Fibroblast of skin of abdomen (primary cell): ENCODE data around the gene TPPP.
"Not testable (repeated sequence)": the region's sequence is repeated elsewhere in the genome, so short reads cannot be mapped to it uniquely, and the experiment has no call there.

Experiments used
- DNase-seq: peaks from one replicate; pipeline ENCODE4 v3.0.0-alpha.2; 2013

Gene TPPP

DNA sequence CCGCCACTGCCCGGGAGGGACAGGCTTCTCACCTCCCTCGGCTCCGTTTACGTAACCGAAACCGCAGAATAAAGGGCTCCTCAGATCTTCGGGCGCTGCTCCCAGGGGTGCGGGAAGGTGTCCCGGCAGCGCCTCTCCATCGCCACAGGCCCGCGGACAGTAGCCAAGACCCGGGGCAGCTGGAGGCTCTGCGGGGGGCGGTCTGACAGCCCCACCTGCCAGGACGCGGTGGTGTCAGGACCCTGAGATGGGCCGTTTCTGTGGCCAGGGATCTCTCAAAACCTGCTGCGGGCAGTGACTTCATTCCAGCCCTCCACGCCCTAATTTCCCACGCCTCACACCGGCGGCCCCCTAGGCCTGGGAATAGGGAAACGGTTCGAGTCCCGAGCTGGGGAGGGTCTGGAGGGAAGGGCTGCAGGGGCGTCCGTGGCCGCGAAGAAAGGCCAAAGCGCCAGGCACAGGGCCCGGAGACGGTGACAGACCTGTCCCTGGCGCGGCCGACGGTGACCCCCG lies 567 bp downstream of the TPPP start:
- DNase-seq = not testable (repeated sequence)

DNA sequence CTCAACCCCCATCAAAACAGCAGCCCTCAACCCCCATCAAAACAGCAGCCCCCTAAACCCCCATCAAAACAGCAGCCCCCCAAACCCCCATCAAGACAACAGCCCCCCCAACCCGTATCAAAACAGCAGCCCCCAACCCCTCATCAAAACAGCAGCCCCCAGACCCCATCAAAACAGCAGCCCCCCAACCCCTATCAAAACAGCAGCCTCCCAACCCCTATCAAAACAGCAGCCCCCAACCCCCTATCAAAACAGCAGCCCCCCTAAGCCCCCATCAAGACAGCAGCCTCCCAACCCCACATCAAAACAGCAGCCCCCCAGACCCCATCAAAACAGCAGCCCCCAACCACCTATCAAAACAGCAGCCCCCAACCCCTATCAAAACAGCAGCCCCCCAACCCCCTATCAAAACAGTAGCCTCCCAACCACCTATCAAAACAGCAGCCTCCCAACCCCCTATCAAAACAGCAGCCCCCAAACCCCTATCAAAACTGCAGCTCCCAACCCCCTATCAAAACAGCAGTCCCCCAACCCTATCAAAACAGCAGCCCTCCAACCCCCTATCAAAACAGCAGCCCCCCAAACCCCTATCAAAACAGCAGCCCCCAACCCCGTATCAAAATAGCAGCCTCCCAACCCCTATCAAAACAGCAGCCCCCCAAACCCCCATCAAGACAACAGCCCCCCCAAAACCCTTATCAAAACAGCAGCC lies 1.2 kb downstream of the TPPP start:
- no peak for DNase-seq

DNA sequence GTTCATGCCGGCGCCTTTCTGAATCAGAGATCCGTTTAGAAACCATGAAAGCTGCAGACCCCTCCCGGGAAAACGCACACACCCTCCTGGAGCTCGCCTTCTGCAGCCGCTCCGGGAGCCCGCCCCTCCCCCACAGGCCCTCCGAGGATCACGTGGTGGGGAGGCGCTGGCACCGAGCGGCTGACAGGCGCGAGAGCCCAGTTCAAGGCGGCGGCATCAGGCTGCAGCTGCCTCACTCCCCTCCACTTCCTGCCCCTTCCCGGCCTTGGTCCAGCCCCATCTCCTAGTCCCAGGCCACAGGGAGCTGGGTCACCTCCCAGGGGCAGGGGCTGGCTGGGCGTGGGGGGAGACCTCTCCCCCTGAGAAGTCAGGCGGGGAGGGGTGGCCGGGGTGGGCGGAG lies 2.1 kb downstream of the TPPP start:
- not testable (repeated sequence) for DNase-seq

- DNase-seq = not testable (repeated sequence)
These were observed 2.9 kb downstream of the TPPP start for GRCh38 chr5:690293-690692.

DNA sequence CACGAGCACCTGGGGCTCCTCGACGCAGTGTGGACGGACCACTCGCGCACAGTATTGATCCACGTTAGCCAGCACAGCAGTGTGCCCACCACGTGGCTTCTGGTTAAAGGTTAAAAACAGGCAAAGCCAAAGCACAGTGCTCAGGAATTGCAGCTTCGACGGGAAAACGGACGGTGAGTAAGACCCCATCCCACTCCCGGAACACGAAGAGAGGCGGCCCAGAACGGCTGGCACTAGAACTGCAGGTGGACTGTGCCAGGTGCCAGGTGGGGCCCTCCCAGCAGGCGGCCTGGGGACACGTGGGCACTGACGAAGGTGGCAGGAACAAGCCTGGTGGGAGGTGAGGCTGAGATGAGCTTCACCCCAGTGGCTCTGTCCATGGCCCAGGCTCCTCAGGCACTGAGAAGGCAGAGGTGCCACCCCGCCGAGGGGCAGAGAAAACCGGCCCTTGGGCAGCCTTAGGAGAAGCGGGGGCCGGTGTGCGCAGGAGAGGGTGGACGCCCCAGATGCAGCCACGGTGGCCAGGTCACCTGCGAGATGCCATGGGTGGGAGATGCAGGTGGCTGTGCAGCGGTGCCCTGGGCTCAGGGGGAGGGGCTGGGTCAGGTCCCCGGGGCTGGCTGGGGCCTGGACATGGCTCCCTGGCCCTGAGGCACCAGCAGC lies 4.7 kb downstream of the TPPP start:
- DNase-seq = not testable (repeated sequence)

DNA sequence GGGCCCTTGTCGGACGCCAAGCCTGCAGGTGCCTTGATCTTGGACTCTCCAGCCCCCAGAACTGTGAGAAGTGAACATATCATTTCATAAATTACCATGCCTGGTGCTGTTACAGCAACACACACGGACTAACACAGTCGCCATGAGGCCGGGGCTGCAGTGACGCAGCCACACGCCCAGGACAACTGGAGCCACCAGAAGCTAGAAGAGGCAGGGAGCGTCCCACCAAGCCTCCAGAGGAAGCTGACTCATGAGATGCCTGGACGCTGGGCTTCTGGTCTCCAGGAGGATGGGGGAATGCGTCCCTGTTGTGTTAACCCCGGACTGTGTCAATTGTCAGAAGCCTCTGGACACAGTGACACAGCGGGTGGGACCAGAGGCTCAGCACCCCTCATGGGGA lies 6.2 kb downstream of the TPPP start:
- DNase-seq = not testable (repeated sequence)

GRCh38 chr5:686172-686523 lies 7.0 kb downstream of the TPPP start:
- DNase-seq = not testable (repeated sequence)

GRCh38 chr5:685262-686171 lies 7.6 kb downstream of the TPPP start:
- no peak for DNase-seq

DNA sequence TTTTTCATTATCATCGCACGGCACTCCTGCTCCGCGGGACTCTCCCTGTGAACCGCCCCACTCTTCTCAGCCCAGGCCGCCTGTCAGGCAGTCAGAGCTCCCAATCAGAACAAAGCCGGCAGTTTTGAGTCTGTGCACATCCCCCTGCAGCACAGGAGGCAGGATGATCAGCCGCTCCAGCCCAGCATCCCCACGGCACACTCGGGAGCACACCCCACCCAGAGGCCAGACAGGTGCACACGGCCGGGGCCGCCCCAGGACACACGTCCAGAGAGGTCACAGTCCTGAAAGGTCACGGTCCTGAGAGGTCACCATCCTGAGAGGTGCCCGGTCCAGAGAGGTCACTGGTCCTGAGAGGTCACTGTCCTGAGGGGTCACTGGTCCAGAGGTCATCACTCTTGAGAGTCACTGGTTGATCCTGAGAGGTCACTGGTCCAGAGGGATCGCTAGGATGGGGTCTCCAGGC lies 8.4 kb downstream of the TPPP start:
- DNase-seq = no peak

DNA sequence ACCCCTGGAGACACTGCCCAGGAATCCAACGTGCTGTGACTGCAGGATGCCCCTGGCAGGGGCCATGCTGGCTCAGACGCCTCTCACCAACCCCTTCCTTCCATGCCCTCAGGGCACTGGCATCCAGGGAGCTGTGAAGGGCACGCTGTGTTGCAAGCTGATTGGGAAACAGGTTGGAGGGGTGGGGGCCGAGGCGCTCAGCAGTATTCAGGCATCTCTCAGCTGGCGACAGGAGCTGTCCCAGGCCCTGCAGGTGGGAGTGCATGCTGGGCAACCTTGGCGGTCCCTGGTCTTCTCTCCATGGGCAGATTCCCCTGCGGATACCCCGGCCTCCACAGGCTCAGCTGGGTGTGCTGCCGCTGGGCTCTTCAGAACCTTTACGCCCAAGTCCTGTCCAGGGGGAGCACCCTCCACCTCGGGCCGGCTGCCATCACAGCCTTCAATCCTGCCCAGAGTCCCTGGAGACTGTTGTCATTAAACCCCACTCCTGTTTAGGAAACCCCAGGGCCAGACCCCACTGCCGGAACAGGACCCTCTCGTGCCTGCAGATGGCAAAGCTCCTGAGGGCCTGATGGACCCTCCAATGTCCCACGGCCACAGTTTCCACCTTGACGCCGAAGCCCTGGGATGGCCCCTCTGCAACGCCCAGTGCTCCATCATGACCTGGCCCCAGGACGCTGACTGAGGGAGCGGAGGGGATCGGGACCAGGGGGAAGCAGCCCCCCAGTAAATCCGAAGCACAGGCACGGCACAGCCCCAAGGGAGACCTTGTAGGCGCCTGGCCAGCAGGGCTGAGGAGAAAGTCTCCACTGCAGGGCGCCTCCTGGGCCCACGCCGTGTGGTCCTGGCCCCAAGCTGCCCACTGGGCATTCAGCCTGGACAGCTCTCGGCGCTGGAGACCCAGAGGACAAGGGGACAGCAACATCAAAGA lies 9.3 kb downstream of the TPPP start:
- DNase-seq = no peak

GRCh38 chr5:682651-683358 lies 10.3 kb downstream of the TPPP start:
- not testable (repeated sequence) for DNase-seq

DNA sequence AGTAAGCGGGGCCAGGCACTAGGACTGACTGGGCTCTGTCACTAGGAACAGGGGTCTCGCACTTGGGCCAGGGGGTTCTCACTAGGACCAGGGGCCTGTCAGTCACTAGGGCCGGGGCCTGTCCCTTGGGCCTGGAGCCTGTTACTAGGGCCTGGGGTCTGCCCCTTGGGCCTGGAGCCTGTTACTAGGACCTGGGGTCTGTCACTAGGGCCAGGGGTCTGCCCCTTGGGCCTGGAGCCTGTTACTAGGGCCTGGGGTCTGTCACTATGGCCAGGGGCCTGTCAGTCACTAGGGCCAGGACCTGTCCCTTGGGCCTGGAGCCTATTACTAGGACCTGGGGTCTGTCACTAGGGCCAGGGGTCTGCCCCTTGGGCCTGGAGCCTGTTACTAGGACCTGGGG lies 10.9 kb downstream of the TPPP start:
- not testable (repeated sequence) for DNase-seq

GRCh38 chr5:681317-682191 lies 11.6 kb downstream of the TPPP start:
- DNase-seq = not testable (repeated sequence)

GRCh38 chr5:680836-681235 lies 12.3 kb downstream of the TPPP start:
- DNase-seq = not testable (repeated sequence)

DNA sequence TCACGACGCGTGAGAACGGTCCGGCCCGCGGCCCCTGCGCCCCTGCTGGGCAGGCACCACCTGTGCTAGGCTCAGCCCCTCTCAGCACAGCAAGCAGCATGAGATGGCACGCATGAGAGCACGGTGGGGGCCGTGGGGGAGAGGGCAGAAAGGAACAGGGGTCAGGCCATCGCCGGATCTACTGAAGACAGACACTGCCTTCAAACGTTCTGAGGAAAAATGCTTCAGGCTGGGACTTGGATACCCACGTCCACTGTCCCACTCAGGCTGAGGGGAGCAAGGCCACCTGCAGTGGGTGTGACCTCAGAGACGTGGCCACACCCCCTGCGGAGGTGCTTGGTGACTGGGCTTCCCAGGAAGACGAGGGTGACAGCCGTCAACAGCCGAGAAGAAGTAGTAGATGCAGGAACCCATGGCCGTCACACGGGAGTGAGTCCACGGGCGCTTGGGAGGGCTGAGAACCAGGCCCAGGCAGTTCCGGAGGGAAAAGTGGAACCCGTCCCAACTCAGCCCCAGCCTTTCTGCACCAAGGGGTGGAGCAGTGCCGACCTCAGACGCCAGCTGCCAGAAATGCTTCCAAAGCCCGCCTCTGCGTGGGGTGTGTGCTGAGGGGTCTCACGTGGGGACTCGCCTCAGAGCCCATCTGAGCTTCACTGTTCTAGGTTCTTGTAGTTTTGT lies 12.9 kb downstream of the TPPP start:
- DNase-seq = not testable (repeated sequence)

- DNase-seq = not testable (repeated sequence)
These were observed 13.8 kb downstream of the TPPP start for GRCh38 chr5:679166-679895.

DNA sequence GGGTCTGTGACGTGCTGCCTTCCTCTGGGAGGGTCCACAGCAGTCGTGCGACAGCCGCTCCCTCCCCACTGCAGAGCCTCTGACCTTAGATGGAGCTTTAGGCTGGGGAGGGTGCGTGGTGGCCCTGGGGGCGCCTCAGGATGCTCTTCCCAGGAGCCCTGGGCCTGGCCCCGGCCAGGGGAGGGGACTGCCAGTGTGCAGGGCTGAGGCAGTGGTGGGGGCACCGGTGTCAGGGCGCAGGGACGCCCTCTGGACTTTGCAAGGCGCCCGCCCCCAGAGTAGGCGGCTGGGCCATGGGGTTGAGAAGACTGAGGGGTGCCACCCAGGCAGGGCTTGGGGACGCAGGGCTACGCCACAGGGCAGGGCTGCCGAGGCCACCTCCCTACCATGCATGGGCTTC lies 14.6 kb downstream of the TPPP start:
- not testable (repeated sequence) for DNase-seq
